Right renal pelvis (tissue), 4 donors: ENCODE data around the gene IFI27L1. TPM values are rescaled to one million over a fixed set of nuclear protein-coding genes. Genes with fewer than 3 reads are reported as not detected.

Experiments used
- DNase-seq, 4 donors: peaks; one replicate each; pipeline ENCODE4 v3.0.0-alpha.2; 2013; ENCODE audit warnings: low read depth in 4 of 4, low spot score in 3 of 4, missing footprints in 1 of 4
- polyA plus RNA-seq, 4 donors: library from polyadenylated mRNA; unstranded; fragments of 120-200 nt; gene quantifications; one replicate each; pipeline ENCODE4 v1.2.1, GENCODE V29; 2013; ENCODE audit not compliant: insufficient read length in 4 of 4

The IFI27L1 gene
- polyA plus RNA-seq, 4 donors, result 22.4 to 27.0 (median 25.7) TPM

- DNase-seq, result no peak
Observed at GRCh38 chr14:94113490-94113889, 32.4 kb downstream of the IFI27L1 start.

DNA sequence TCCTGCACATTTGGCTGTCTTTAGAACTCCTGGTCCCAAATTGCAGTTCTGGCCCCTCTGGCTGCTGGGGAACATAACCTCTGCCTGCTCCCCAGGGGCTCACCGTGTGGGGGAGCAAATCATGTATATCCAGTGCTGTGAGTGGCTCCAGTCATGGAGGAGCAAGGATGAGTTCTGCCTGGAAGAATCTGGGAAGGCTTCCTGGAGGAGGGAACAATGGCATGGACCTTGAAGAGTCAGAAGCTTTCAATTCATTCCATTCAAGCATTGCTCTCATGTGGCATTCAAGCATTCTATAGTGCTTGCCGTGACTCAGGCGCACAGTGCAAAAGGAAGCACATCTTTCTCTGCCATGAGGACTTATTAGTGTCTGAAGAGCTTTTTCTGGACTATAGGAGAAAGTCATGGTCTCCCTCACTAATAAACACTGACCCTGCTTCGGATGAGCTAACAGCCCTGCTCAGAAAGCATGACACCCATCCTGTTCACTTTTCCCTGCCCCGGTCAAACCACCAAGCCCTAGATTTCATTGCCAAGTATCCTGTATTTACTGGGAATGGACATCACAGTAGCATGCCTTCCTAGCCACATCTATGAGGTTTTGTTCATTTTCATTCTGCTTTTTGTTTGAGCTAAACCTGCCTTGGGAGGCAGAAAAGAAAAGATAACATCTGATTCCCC is 32.9 kb downstream of the IFI27L1 start:
- no peak for DNase-seq

- DNase-seq, result no peak
Observed at GRCh38 chr14:94114589-94115057, 33.5 kb downstream of the IFI27L1 start.

- no peak for DNase-seq
Observed at GRCh38 chr14:94115058-94115591, 34.0 kb downstream of the IFI27L1 start.

DNA sequence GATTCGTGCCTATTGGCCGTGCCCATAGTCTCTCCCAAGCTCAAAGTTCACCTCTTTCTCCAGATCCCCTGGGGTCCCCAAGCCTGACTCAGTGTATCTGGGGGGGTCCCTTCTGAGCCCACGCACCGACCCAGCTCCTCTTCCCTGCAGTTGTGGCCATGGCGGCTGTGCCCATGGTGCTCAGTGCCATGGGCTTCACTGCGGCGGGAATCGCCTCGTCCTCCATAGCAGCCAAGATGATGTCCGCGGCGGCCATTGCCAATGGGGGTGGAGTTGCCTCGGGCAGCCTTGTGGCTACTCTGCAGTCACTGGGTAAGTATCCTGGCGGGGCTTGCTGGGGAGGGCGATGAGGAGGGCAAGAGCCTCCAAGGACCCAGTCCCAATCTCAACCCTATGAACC is 34.5 kb downstream of the IFI27L1 start:
- no peak for DNase-seq

DNA sequence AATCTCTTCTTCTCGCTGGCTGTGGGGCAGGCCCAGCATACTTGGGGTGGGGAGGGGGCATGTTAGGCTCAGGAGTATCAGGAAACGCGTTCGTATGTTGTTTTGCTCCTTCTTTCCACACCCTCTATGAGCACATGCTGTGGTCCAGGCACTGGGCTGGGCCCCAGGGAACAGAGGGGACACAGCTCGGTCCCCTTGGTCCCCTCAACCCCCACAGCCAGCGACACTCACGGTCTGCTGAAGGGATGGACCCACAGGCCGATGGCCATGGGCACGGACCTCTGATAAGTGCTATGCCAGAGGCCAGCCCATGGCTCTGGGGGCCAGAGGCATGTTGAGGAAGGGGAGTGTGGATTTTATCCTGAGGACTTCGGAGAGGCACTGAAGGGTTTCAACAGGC is 35.6 kb downstream of the IFI27L1 start:
- no peak for DNase-seq

DNA sequence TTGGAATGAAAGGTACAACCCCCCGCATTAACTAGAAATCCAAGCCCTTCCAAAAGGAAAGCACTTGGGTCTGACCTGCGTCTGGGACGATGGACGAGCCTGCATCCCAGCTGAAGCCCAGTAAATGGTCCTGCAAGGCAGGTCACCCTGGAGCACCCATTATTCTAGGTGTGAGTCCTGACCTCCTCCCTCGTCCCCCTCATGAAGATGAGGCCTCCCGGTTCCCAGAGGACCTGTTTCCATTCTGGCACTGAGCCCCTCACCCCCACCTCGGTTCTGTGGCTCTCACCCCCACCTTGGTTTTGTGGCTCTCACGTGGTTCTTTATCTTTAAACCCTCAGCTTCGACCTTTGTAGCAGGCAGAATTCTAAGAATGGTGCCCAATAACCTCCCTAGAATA is 36.7 kb downstream of the IFI27L1 start:
- no peak for DNase-seq

GRCh38 chr14:94119071-94119470 is 38.0 kb downstream of the IFI27L1 start:
- DNase-seq, result no peak

- no peak for DNase-seq
Observed at GRCh38 chr14:94120667-94121340, 39.7 kb downstream of the IFI27L1 start.

GRCh38 chr14:94121485-94121884 is 40.4 kb downstream of the IFI27L1 start:
- DNase-seq, result no peak

DNA sequence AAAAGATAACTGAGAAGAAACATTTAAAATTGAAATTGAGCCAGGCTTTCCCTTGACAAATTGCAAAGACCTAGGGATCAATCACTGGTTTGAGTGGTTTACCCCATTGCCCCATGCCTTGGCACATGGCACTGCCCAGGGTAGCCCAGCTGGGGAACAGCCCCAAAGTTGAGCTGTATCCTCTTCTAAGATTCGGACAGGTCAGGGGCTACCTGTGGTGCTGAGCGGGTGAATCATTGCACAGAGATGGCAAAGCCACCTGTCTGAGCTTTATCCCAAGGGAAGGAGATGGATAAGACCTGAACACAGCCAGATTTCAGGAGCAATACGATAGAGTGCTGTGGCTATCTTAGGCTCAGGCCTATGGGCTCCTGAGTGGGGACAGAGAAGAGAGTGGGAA is 41.3 kb downstream of the IFI27L1 start:
- DNase-seq, result no peak

DNA sequence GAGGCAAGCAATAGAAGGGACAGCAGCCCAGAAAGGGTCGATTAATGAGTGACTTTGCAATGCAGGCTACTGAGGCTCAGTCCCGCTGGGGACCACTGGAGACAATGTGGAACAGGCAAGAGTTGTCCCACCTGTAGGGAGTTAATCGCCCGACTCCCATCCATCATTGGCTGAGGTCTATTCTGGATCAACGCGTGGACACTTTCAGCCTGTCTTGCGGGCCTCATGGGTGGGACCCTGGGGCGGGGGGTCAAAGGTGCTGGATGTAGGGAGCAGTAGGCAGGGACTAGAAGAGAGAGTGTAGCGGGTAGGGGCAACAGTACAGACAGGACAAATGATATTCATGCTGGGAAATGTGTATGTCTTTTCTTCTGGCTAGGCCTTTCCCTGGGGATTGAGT is 42.2 kb downstream of the IFI27L1 start:
- DNase-seq, result no peak

- DNase-seq, result no peak
Observed at GRCh38 chr14:94123868-94124267, 42.8 kb downstream of the IFI27L1 start.

GRCh38 chr14:94124582-94125377 is 43.7 kb downstream of the IFI27L1 start:
- DNase-seq, result no peak

- DNase-seq, result no peak
Observed at GRCh38 chr14:94125659-94126418, 44.7 kb downstream of the IFI27L1 start.

GRCh38 chr14:94126419-94126677 is 45.2 kb downstream of the IFI27L1 start:
- DNase-seq, result no peak

GRCh38 chr14:94126800-94127199 is 45.7 kb downstream of the IFI27L1 start:
- DNase-seq, result no peak

GRCh38 chr14:94127330-94127729 is 46.2 kb downstream of the IFI27L1 start:
- DNase-seq, result no peak

DNA sequence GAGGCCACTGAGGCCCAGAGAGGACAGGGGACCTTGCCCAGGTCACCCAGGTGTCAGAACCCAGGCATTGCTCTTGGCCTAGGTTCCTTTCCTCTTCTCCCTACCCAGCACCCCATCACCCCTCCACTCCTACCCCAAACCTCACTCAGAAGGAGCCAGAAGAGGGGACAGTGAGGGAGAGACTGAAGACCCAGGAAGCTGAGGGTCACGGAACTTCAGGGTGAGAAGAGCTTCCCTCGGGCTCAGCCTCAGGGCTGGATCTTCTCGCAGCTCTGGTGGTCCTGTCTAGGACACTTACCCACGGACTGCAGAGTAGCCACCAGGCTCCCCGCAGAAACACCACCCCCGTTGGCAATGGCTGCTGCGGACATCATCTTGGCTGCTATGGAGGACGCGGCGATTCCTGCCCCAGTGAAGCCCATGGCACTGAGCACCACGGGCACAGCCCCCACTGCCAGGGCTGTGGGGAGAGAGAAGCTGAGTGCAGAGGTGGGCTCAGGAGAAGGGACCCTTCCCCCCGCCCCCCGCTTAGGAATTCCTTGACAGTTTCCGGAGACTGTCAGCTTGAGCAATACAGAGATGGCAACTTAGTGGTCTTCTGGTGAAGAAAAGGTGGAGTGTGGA is 47.2 kb downstream of the IFI27L1 start:
- no peak for DNase-seq

DNA sequence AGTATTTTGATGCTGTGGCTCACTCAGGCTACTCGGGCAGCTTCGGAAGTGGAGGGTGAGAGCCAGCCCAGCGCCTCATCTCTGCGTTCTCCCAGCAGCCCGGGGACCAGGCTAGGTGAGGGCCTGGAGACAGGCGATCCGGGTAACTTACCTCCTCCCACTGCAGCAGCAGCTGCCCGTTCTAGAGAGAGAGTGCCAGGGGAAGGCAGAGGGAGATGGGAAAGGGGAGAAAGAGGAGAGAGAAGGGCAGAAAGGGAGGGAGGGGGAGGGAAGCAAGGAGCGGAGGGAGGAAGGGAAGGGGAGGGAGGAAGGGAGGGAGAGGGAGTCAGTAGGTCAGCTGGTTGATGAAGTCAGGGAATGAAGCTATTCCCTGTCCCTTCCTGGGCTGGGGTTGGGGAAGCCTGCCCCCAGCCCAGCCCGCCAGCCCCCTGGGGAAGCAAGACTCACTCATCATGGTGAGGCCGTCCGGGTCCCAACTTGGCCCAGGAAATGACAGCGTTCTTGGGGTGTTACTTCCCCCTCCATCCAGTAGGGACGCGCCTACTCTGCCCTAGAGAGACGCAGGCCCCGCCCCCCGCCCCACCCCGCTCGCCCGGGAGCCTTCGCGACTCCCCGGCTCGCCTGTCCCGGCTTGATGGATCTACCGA is 48.1 kb downstream of the IFI27L1 start, which contains the start of gene IFI27L2:
TSS of gene IFI27L2 (minus strand) at position 494 of the 647 bp plus-strand sequence. CDS start at position 454, 40 bp downstream.
- peak; percentile 50 to 63 (median 53) for DNase-seq
